GM10266 (cell line): Measurements from ENCODE around the gene WDR59.

Experiments used
- DNase-seq: peaks from one replicate; pipeline ENCODE4 v3.0.0; 2012; ENCODE audit errors: extremely low spot score
- CTCF ChIP-seq: IDR thresholded peaks from 2 replicates; pipeline ENCODE4 v1.5.1; 2012; ENCODE audit warnings: mild to moderate bottlenecking, low read depth; ENCODE audit not compliant: control insufficient read depth, insufficient read depth; ENCODE audit errors: missing control alignments

WDR59 gene

GRCh38 chr16:75025761-75026160, 40.8 kb upstream of the WDR59 start:
- no peak for TF ChIP-seq CTCF
- DNase-seq = no peak

- no peak for TF ChIP-seq CTCF
Observed at GRCh38 chr16:75024594-75024993, 39.7 kb upstream of the WDR59 start.

DNA sequence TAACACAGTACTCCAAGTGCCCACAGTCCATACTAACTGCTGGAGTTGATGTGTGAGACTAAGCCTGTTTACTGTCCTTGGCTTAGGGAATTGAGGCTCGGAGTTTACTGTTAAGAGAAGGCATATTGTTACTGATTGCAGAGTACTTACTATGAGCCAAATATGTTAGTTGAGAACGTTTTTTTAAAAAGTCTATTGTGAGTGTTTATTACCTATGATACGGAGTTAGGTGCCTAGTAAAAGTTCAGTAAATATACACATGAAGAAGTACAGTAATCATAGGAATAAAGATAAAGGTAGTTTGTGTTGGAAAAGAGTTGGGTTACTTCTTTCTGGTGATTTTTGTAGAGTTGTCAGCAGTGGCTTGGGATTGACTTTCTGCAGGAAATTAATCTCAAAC, 39.3 kb upstream of the WDR59 start:
- TF ChIP-seq CTCF = no peak
- no peak for DNase-seq

More at GRCh38 chr16:75024594-75024993, 39.7 kb upstream of the WDR59 start:
- no peak for DNase-seq

GRCh38 chr16:75023009-75023408, 38.1 kb upstream of the WDR59 start:
- no peak for DNase-seq
- TF ChIP-seq CTCF = no peak

DNA sequence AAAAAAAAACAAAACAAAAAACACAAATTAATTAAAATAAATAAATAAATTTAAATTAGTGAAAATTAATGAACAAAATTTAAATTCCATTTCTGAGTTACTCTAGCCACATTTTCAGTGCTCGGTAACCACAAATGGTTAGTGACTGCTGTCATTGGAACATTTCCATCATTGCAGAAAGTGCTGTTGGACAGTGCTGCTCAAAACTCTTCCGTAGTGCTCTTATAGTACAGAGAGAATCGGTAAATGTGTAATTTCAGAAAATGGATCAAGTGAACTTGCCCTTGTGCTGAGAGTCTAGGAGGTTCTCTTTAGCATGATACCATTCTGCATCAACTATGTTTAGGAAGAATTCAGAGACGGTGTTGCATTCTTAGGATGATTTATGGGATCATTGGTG, 37.6 kb upstream of the WDR59 start:
- DNase-seq = no peak
- no peak for TF ChIP-seq CTCF

DNA sequence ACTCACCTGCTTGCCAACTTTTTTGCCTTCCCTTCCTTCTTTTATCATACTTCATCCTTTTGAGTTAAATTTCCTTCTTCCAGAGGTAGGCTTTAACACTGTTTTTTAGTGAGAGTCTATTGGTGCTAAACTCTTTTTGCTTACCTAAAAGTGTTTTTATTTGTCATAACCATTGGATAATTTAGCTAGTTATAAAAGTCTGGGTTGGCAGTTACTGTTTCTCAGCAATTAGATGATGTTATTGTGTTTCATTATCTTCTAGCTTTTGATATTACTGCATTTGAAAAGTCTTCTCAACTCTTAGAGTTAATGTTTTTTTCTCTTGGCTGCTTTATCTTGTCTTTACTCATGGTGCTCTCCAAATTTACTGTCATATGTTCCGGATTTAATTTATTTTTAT, 36.5 kb upstream of the WDR59 start:
- no peak for TF ChIP-seq CTCF
- no peak for DNase-seq

- no peak for DNase-seq
- no peak for TF ChIP-seq CTCF
Observed at GRCh38 chr16:75019586-75019985, 34.7 kb upstream of the WDR59 start.
